ENCODE measurements around the gene ADPRHL1.

DNA sequence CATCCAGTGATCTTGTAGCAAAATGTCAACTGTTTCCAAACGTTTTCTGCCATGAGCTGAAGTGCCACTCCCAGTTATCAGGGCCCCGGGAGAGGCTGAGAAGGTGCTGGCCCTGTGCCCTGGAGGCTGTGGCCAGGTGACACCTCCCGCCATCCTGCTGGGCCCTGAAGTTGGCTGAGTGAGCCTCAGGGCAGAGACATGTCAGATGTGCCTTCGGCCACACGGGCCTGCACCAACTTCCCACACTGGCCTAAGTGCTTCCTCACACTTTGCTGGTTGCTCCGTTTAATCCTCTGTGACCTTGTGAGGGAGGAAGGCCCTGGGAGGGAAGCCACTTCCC lies 4.8 kb downstream of the ADPRHL1 start:
- no peak for TF ChIP-seq EZH2 (IDR thresholded peaks at IDR 0.05; ENCODE audit: low read length, missing control alignments)
- TF ChIP-seq, protein P1, sequence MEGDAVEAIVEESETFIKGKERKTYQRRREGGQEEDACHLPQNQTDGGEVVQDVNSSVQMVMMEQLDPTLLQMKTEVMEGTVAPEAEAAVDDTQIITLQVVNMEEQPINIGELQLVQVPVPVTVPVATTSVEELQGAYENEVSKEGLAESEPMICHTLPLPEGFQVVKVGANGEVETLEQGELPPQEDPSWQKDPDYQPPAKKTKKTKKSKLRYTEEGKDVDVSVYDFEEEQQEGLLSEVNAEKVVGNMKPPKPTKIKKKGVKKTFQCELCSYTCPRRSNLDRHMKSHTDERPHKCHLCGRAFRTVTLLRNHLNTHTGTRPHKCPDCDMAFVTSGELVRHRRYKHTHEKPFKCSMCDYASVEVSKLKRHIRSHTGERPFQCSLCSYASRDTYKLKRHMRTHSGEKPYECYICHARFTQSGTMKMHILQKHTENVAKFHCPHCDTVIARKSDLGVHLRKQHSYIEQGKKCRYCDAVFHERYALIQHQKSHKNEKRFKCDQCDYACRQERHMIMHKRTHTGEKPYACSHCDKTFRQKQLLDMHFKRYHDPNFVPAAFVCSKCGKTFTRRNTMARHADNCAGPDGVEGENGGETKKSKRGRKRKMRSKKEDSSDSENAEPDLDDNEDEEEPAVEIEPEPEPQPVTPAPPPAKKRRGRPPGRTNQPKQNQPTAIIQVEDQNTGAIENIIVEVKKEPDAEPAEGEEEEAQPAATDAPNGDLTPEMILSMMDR (conservative IDR thresholded peaks at IDR 0.05 in 1 of 2, IDR thresholded peaks at IDR 0.05 in 1 of 2; ENCODE audit: low read depth in 1 of 2, low read length in 2 of 2): no peak

Data from fibroblast of lung (primary cell).